Measurements from ENCODE around the gene RNASE13.
"Not testable (repeated sequence)": the region's sequence is repeated elsewhere in the genome, so short reads cannot be mapped to it uniquely, and the experiment has no call there.

The RNASE13 gene

DNA sequence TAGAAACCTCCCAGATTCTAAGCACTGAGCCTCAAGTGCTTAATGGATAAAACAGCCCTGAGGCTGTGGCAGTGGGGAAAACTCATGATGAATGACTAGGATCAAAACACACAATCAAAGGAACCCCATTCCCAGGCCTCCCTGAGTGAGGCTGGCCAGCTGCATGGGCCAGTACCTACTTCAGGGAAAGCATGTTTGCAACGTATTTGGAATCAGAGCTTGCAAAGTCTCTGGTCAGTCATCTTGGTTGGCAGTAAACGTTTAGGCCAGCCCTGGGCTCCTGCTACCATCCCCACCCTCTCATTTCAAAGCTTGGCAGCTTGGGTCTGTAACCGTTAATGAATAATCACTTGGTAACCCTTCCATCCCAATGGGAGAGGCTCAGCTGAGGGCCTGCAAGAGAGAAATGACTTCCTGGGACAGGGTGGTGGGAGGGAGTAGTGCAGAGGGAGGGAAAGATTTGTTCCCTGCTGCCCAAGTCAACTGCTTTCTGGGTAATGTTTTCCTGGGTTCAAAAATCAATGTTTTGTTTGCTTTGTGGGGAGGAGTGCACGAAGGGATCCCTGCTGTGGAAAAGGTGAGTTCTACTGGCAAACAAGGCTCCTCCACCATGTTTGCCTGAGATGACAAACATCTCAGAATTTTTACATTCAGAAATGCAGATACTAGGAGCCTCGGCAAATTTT, 21.0 kb upstream of the RNASE13 start:
- Mint-ChIP-seq H3K36me3 (ENCODE audit: low read depth) (no peaks in the 10 kb centered on the region), H3K9me3 (no peaks in the 10 kb centered on the region), H3K27me3 (ENCODE audit: low read depth) (peaks cover 8% of the 10 kb centered on the region), H3K4me1 (ENCODE audit: low read depth) (no peaks in the 10 kb centered on the region), H3K4me3 (no peak overlapping the region), H3K27ac (no peak overlapping the region)

DNA sequence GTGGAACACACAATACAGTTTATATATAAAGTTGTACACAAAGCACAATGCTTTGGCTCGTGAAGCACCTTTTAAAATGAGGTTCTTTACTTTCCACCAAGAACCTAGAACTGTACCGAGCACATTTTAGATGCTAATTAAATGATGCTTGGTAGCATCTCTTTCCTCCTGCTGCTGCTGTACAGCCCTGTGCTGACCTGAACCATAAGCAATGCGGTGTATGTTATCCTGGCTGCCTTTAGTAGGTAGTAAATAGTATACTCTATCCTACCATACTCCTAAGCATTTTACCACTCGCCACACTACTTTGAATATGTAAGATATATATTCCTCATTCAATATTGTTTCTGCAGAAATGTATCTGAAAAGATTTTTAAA, 20.1 kb upstream of the RNASE13 start:
- no peak overlapping the region for H3K4me3 Mint-ChIP-seq
- H3K9me3 Mint-ChIP-seq: no peaks in the 10 kb centered on the region
- no peaks in the 10 kb centered on the region for H3K4me1 Mint-ChIP-seq (ENCODE audit: low read depth)
- peaks cover 4% of the 10 kb centered on the region for H3K27me3 Mint-ChIP-seq (ENCODE audit: low read depth)
- no peaks in the 10 kb centered on the region for H3K36me3 Mint-ChIP-seq (ENCODE audit: low read depth)
- no peak overlapping the region for H3K27ac Mint-ChIP-seq

DNA sequence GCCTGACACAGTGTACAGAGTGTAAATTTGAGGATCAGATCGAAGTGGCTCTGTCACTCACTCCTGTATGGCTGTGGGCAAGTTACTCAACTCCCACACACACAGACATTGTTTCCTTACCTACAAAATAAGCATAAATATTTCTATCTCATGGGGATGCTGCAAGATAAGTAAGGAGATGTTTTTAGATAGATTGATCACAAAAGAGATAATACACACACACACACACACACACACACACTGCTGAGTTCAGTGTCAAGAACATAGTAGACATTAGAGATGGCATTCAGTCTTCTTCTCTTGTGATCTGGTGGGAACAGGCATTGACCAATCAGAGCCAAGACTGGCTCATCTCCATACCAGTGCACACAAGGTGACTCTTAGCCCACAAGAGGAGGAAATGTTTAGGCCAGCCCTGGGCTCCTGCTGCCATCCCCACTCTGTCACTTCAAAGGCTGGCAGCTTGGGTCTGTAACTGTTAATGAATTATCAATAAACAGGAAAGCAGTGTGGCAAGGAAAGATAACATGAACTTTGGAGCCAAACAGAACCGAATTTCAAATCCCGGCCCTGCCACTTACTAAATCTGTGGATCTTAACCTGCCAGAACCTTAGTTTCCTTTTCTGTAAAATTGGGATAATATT, 19.6 kb upstream of the RNASE13 start:
- no peaks in the 10 kb centered on the region for H3K9me3 Mint-ChIP-seq
- no peak overlapping the region for H3K27ac Mint-ChIP-seq
- H3K4me1 Mint-ChIP-seq (ENCODE audit: low read depth): no peaks in the 10 kb centered on the region
- no peak overlapping the region for H3K4me3 Mint-ChIP-seq
- H3K36me3 Mint-ChIP-seq (ENCODE audit: low read depth): no peaks in the 10 kb centered on the region
- H3K27me3 Mint-ChIP-seq (ENCODE audit: low read depth): peaks cover 6% of the 10 kb centered on the region

DNA sequence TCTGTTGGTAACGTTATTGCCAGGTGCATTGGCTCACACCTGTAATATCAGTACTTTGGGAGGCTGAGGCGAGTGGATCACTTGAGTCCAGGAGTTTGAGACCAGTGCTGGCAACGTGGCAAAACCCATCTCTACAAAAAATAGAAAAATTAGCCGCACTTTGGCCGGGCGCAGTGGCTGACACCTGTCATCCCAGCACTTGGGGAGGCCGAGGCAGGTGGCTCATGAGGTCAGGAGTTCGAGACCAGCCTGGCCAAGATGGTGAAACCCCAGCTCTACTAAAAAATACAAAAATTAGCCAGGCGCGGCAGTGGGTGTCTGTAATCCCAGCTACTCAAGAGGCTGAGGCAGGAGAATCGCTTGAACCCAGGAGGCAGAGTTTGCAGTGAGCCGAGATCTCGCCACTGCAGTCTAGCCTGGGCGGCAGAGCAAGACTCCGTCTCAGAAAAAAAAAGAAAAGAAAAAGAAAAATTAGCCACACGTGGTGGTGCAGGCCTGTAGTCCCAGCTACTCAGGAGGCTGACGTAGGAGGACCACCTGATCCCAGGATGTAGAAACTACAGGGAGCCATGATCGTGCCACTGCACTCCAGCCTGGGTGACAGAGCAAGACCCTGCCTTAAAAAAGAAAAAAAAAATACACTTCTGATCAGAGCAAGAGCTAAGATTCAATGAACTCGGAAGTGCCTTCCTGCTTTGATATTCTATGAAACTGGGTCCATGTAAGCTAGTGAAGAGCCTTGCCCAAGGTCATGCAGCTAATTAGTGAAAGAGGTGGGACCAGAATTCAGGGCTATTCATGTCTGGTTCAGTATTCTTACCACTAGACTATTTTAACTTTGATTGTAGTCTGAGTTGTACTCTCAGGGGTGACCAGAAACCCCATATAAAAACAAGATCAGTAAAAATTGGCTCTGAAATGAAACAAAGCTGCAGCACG, 18.8 kb upstream of the RNASE13 start:
- Mint-ChIP-seq H3K4me1 (ENCODE audit: low read depth) (no peaks in the 10 kb centered on the region), H3K27me3 (ENCODE audit: low read depth) (peaks cover 8% of the 10 kb centered on the region), H3K4me3 (no peak overlapping the region), H3K36me3 (ENCODE audit: low read depth) (no peaks in the 10 kb centered on the region), H3K9me3 (no peaks in the 10 kb centered on the region), H3K27ac (no peak overlapping the region)

DNA sequence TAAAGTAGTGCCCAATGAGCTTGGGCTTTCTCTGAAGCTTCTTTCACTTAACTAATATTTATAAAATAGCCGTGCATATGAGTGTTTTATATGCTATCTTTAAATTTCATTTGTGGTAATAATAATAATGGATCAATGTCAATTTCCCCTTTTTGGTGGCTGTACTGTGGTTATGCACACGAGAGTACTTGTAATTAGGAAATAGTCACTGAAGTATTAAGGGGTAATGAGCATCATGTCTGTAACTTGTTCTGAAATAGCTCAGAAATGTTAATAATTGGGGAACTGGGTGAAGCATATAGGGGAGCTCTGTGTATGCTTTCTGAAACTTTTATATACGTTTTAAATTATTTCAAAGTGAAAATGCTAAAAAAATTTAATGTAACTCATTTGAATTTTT, 16.0 kb upstream of the RNASE13 start:
- Mint-ChIP-seq H3K27ac (no peak overlapping the region), H3K27me3 (ENCODE audit: low read depth) (peaks cover 11% of the 10 kb centered on the region), H3K36me3 (ENCODE audit: low read depth) (no peaks in the 10 kb centered on the region), H3K9me3 (no peaks in the 10 kb centered on the region), H3K4me1 (ENCODE audit: low read depth) (no peaks in the 10 kb centered on the region), H3K4me3 (no peak overlapping the region)

DNA sequence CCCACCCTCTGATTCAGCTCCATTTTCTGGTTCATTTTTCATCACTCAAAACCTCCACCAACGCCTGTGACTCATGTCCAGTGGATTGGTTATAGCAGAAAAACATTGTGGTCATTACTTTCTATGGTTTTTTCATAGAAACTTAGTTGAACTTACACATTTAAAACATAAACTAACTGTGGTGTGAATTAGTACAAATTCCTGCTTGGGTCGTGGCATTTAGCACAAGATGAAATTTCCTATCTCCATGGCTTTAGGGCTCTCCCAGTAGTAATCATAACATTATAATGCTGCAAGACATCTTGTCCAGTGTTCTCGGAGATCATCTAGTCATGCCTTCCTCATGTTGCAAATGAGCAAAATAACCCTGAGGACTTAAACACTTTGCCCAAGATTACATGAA, 14.7 kb upstream of the RNASE13 start:
- Mint-ChIP-seq H3K27me3 (ENCODE audit: low read depth) (peaks cover 24% of the 10 kb centered on the region), H3K27ac (no peak overlapping the region), H3K9me3 (no peaks in the 10 kb centered on the region), H3K36me3 (ENCODE audit: low read depth) (no peaks in the 10 kb centered on the region), H3K4me3 (no peak overlapping the region), H3K4me1 (ENCODE audit: low read depth) (no peaks in the 10 kb centered on the region)

DNA sequence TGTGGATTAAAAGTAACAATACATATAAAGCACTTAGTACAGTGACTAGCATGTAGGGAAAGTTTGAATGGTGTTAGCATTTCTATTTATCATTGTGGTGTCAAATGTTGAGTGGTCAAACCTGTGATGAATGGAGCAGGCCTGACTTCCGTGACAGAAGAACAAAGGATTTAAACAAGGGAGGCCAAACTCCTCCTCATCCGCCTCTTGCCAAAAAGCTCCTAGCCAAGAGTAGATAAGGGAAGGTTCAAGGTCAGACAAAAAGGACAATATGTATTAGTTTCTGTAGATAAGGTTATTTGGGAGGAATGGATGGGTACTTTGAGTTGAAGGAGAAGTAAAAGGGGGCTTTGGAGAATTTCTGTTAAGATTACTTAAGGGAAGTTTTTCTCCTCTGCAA, 14.0 kb upstream of the RNASE13 start:
- no peak overlapping the region for H3K27ac Mint-ChIP-seq
- H3K4me3 Mint-ChIP-seq: no peak overlapping the region
- no peaks in the 10 kb centered on the region for H3K36me3 Mint-ChIP-seq (ENCODE audit: low read depth)
- peaks cover 24% of the 10 kb centered on the region for H3K27me3 Mint-ChIP-seq (ENCODE audit: low read depth)
- H3K4me1 Mint-ChIP-seq (ENCODE audit: low read depth): no peaks in the 10 kb centered on the region
- H3K9me3 Mint-ChIP-seq: no peaks in the 10 kb centered on the region

DNA sequence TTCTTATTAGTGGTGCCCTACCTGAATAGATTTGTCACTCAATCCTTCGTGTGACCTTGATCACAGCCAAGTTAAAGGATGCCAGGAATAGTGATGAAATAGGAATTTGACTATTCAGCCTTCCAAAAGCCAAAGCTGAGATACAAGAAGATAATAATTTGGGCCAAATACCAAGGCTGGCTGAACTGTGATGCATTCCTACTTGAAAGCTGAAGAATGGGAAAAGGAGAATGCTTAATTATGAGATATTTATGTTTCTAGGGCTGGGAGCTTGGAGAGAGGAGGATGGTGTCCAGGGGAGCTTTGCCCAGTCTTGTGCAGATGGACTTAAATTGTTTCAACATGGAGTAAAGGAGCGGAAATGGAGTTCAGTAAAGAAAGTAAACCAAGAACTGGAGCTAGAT, 12.8 kb upstream of the RNASE13 start:
- no peaks in the 10 kb centered on the region for H3K9me3 Mint-ChIP-seq
- H3K27me3 Mint-ChIP-seq (ENCODE audit: low read depth): peaks cover 28% of the 10 kb centered on the region
- no peak overlapping the region for H3K4me3 Mint-ChIP-seq
- H3K4me1 Mint-ChIP-seq (ENCODE audit: low read depth): no peaks in the 10 kb centered on the region
- H3K36me3 Mint-ChIP-seq (ENCODE audit: low read depth): no peaks in the 10 kb centered on the region
- H3K27ac Mint-ChIP-seq: no peak overlapping the region

DNA sequence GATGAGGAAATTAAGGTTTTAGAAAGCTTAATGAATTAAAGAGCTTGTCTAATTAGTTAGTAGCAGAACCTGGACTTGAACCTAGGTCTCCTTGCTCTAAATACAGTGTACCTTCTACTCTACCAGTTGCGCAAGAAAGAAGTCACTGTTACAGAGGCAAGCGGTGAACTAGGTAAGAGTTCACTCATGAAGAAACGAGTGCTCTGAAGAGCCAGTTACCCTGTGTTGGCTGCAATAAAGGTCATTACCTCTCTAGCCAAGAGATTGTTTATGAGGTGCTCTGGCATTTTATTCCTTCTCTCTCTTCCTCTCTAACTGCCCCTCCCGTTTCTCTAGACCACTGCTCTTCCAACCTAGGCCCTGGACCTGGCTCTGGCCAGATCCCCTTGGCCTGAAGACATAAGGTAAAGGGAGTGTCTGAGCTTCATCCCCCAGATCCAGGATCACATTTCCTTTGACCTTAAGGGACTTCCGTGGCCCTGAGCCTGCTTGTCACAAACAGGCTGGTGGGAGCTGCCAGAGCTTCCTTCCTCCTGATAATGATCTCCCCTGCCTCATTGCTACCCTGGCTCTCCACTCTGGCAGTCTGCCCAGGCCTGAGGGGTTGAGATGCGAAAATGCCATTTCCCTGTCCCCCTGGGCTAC, 9.5 kb upstream of the RNASE13 start:
- no peak overlapping the region for H3K4me3 Mint-ChIP-seq
- no peaks in the 10 kb centered on the region for H3K36me3 Mint-ChIP-seq (ENCODE audit: low read depth)
- peaks cover 28% of the 10 kb centered on the region for H3K27me3 Mint-ChIP-seq (ENCODE audit: low read depth)
- H3K9me3 Mint-ChIP-seq: no peaks in the 10 kb centered on the region
- H3K4me1 Mint-ChIP-seq (ENCODE audit: low read depth): no peaks in the 10 kb centered on the region
- no peak overlapping the region for H3K27ac Mint-ChIP-seq

DNA sequence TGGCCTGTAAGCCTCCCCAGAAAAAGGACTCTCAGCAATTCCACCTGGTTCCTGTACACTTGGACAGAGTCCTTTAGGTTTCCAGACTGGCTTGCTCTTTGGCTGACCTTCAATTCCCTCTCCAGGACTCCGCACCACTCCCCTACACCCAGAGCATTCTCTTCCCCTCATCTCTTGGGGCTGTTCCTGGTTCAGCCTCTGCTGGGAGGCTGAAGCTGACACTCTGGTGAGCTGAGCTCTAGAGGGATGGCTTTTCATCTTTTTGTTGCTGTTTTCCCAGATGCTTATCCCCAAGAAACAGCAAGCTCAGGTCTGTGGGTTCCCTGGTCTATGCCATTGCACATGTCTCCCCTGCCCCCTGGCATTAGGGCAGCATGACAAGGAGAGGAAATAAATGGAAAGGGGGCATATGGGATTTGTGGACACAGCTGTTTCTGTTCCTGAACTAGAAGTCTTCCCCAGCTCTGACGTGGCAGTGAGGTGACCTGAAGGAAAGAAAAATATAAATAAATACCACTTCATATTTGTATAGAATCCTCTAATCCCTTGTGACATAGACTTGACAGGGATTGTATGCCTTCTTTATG, 8.9 kb upstream of the RNASE13 start:
- Mint-ChIP-seq H3K27me3 (ENCODE audit: low read depth) (peaks cover 28% of the 10 kb centered on the region), H3K27ac (no peak overlapping the region), H3K9me3 (no peaks in the 10 kb centered on the region), H3K4me3 (no peak overlapping the region), H3K36me3 (ENCODE audit: low read depth) (no peaks in the 10 kb centered on the region), H3K4me1 (ENCODE audit: low read depth) (no peaks in the 10 kb centered on the region)

DNA sequence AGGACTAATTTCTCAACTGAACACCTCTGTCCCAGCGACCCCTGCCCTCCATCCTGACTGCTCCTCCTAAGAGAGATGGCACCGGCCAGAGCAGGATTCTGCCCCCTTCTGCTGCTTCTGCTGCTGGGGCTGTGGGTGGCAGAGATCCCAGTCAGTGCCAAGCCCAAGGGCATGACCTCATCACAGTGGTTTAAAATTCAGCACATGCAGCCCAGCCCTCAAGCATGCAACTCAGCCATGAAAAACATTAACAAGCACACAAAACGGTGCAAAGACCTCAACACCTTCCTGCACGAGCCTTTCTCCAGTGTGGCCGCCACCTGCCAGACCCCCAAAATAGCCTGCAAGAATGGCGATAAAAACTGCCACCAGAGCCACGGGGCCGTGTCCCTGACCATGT, 8.3 kb upstream of the RNASE13 start:
- Mint-ChIP-seq H3K36me3 (ENCODE audit: low read depth) (no peaks in the 10 kb centered on the region), H3K9me3 (no peaks in the 10 kb centered on the region), H3K4me1 (ENCODE audit: low read depth) (no peaks in the 10 kb centered on the region), H3K27me3 (ENCODE audit: low read depth) (peaks cover 28% of the 10 kb centered on the region), H3K4me3 (no peak overlapping the region), H3K27ac (no peak overlapping the region)

DNA sequence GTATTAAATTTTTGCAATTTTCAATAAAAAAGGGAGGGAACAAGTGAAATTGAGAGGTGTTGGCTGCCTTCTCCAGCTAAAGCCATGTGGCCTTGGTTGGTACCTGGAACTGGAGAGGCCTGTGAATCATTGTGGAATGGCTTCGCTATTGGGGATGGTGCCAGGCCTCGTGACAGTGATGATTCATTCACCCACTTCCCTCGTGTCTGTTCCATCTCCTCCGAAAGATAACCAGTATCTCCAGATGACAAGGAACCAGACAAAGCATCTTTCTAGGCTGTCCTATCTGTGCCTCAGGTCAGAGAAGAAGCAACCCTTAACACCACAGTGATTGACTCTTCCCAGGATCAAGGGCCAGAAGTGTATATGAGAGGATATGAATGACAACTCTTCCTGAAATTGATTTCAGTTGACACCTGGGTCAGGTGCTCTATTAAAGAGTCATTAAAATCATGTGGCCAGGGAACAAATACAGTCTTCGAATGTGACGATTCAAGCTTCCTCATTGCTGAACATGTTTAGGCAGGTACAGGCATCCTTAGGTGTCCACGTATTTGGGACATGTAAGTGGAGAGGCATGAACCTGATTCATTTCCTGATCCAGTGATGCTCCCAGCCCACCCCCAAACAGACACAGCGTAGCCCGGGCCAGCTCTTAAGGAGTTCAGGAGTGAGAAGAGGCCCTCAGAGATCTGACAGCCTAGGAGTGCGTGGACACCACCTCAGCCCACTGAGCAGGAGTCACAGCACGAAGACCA, 7.2 kb upstream of the RNASE13 start, which contains the start of gene RNASE7:
Gene RNASE7 (plus strand): TSS at position 687 of the 758 bp plus-strand sequence. CDS start 631 bp downstream, outside the sequence.
- Mint-ChIP-seq H3K36me3 (ENCODE audit: low read depth) (no peaks in the 10 kb centered on the region), H3K27me3 (ENCODE audit: low read depth) (peaks cover 28% of the 10 kb centered on the region), H3K4me1 (ENCODE audit: low read depth) (no peaks in the 10 kb centered on the region), H3K9me3 (no peaks in the 10 kb centered on the region), H3K4me3 (no peak within 1 kb of the TSS), H3K27ac (no peak within 1 kb of the TSS)

DNA sequence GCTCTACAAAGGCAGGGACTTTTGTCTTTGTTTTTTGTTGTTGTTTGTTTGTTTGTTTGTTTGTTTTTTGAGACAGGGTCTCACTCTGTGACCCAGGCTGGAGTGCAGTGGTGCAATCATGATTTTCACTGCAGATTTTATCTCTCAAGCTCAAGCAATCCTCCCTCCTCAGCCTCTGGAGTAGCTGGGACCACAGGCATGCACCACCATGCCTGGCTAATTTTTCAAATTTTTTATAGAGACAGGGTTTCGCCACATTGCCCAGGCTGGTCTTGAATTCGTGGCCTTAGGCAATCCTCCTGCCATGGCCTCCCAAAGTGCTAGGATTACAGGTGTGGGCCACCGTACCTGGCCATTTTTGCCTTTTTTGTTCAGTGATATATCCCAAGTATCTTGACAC, 6.3 kb upstream of the RNASE13 start:
- H3K9me3 Mint-ChIP-seq; H3K4me3 Mint-ChIP-seq; H3K4me1 Mint-ChIP-seq (ENCODE audit: low read depth); H3K36me3 Mint-ChIP-seq (ENCODE audit: low read depth); H3K27ac Mint-ChIP-seq: not testable (repeated sequence)
- peaks cover 23% of the 10 kb centered on the region for H3K27me3 Mint-ChIP-seq (ENCODE audit: low read depth)
